Measurements from ENCODE around the gene PDIA4. TPM values are rescaled to one million over a fixed set of nuclear protein-coding genes. Genes with fewer than 3 reads are reported as not detected.
"Not testable (repeated sequence)": the region's sequence is repeated elsewhere in the genome, so short reads cannot be mapped to it uniquely, and the experiment has no call there.

The PDIA4 gene
- polyA plus RNA-seq, 2 of the 4 experiments (the other 2 are of a cell fraction): 175 to 214 TPM

DNA sequence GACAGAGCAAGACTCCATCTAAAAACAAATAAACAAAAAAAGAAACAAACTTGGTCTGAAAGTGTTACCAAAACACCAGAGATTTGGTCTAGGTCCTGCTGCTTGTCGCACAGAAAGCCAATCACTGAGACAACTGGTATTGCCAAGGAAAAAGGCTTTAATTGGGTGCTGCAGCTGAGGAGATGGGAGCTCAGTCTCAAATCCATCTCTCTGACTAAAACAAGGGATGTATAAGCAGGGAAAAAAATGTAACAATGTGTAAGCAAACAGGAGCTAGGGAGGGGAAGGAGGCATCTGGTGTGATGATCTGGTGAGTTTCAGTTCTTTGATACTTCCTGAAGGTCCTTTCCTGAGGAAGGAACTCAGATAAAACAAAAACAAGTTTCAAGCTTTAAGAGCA lies 8.4 kb upstream of the PDIA4 start:
- no peak overlapping the region for H3K4me3 ChIP-seq
- 97% methylated on average over 1 of the region's 1 CpG for WGBS (ENCODE audit: missing lambda C conversion rate)
- no peak for TF ChIP-seq TFCP2L1 (CRISPR knock-in tag; IDR thresholded peaks at IDR 0.05)
- no peak for TF ChIP-seq JUN (IDR thresholded peaks at IDR 0.05)
- no peak for TF ChIP-seq EP300 (IDR thresholded peaks at IDR 0.05)
- TF ChIP-seq HOXB13 (CRISPR knock-in tag; IDR thresholded peaks at IDR 0.05; ENCODE audit: low read depth): no peak
- TF ChIP-seq ZFP36 (IDR thresholded peaks at IDR 0.05; ENCODE audit: borderline replicate concordance, partially characterized antibody): no peak
- H3K4me1 ChIP-seq: no peaks in the 10 kb centered on the region
- FAIRE-seq (no peak), ATAC-seq (no peak), DNase-seq (ENCODE audit: low read depth in 1 of 2, low spot score in 1 of 2) (no peak)
- 0 out of 3 replicates have a peak, but pooled peaks cover 5% of the 10 kb centered on the region for H3K9me3 ChIP-seq
- no peak overlapping the region for H3K27ac ChIP-seq
- CTCF ChIA-PET: interaction anchor here (1.1 to 1.7 kb wide), 2 partner anchors 13 to 29 kb away, joined by 3 read pairs; no protein-coding TSS in a partner anchor
- H3K4me2 ChIP-seq: no peak overlapping the region
- POLR2A ChIA-PET: no interaction called here

DNA sequence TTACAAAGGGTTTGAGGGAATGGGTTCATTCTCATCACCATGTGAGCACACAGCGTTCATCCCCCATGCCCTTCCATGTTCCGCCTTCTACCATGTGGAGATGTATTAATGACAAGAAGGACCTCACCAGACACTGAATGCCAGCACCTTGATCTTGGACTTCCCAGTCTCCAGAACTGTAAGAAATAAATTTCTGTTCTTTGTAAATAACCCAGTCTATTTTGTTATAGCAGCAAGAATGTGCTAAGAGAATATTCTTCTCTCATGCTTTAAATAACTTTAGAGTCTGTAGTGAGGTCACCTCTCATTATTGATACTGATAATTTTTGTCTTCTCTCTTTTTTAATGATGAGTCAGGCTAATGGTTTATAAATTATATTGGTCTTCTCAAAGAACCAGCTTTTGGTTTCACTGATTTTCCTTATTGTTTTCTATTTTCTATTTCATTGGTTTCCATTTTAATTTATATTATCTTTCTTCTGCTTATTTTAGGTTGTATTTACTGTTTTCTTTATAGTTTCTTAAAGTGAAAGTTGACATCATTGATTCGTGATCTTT lies 3.1 kb upstream of the PDIA4 start:
- TF ChIP-seq MAFK (IDR thresholded peaks at IDR 0.05; ENCODE audit: partially characterized antibody) (peak; percentile 27), RCOR1 (IDR thresholded peaks at IDR 0.05; ENCODE audit: low read depth, low read length) (no peak), SREBF2 (IDR thresholded peaks at IDR 0.05) (no peak)
- TF ChIP-seq, protein P1, sequence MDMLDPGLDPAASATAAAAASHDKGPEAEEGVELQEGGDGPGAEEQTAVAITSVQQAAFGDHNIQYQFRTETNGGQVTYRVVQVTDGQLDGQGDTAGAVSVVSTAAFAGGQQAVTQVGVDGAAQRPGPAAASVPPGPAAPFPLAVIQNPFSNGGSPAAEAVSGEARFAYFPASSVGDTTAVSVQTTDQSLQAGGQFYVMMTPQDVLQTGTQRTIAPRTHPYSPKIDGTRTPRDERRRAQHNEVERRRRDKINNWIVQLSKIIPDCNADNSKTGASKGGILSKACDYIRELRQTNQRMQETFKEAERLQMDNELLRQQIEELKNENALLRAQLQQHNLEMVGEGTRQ (IDR thresholded peaks at IDR 0.05): no peak
- CTCF ChIA-PET: interaction anchor here (0.6 to 7.7 kb wide), 4 partner anchors 10 to 410 kb away, joined by 3 to 35 read pairs (median 3); no protein-coding TSS in a partner anchor
- Histone ChIP-seq H3K4me1 (peaks cover 10% of the 10 kb centered on the region), H3K9me3 (no peaks in the 10 kb centered on the region), H3K4me3 (no peak overlapping the region), H3K4me2 (no peak overlapping the region), H3K27ac (no peak overlapping the region)
- DNase-seq (ENCODE audit: low read depth in 1 of 2, low spot score in 1 of 2) (no peak), FAIRE-seq (no peak), ATAC-seq (no peak)
- POLR2A ChIA-PET: no interaction called here
- 82% methylated on average over 3 of the region's 3 CpGs for WGBS (ENCODE audit: missing lambda C conversion rate)

DNA sequence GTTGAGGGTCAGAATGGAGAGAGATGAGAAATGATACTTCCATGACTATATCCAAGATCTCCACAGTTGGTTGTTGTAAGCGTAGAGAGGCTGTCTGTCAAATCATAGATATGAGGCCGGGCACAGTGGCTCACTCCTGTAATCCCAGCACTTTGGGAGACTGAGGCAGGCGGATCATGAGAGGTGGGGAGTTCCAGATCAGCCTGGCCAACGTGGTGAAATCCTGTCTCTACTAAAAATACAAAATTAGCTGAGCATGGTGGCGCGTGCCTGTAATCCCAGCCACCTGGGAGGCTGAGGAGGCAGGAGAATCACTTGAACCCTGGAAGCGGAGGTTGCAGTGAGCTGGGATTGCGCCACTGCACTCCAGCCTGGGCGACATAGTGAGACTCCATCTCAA lies 2.1 kb upstream of the PDIA4 start:
- peaks cover 14% of the 10 kb centered on the region for H3K4me1 ChIP-seq
- 90% methylated on average over 9 of the region's 9 CpGs for WGBS (ENCODE audit: missing lambda C conversion rate)
- not testable (repeated sequence) for DNase-seq (ENCODE audit: low read depth in 1 of 2, low spot score in 1 of 2); H3K9me3 ChIP-seq; ATAC-seq; H3K4me3 ChIP-seq; H3K27ac ChIP-seq; FAIRE-seq; H3K4me2 ChIP-seq
- CTCF ChIA-PET: interaction anchor here (0.6 to 7.7 kb wide), 3 partner anchors 30 to 411 kb away, joined by 3 to 35 read pairs (median 3); no protein-coding TSS in a partner anchor
- POLR2A ChIA-PET: interaction anchor here (1.0 kb wide), 1 partner anchor 35 kb away, joined by 3 read pairs; no protein-coding TSS in a partner anchor

DNA sequence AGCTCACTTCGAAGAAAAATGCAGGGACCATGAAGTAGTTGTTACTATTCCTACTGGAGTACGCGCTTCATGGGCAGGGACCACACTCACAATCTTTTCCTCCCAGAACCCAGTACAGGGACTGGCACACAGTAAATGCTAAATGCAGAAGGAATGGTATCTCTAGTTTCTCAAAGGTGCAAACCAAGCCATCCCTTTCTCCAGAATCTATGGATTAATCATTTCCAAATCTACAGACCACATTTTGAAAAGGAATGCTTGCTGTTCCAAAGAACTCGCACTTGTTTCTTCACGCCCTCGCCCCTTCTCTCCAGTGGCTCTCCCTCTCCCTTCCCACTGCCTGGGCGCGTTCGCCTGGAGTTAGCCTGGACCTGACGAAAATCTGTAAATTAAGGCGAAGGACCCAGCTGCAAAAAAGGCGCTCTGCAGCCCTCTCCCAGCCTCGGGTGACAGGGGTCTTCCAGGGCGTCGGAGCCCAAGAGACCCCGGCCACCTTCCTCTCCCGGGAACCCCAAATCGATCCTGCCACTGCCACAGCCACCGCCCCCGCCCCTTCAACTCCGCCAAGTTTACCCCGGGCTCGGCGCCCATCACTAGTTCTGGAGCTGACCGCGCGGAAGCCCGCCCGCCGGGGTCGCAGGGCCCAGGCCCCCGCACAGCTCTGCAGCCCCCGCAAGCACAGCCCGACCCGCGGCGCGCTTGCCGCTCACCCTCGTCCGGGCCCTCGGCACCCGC lies 527 bp downstream of the PDIA4 start:
- ATAC-seq (peak in 1 of 2 experiments; percentile 22; a peak in 2 of 6 replicates), DNase-seq (ENCODE audit: low read depth in 1 of 2, low spot score in 1 of 2) (peak in 1 of 2 experiments; percentile 18), FAIRE-seq (no peak)
- 0 out of 2 replicates have a peak, but pooled peaks have one; percentile 31 for TF ChIP-seq TP53 (CRISPR knock-in tag; IDR thresholded peaks at IDR 0.05)
- TF ChIP-seq, protein P2, sequence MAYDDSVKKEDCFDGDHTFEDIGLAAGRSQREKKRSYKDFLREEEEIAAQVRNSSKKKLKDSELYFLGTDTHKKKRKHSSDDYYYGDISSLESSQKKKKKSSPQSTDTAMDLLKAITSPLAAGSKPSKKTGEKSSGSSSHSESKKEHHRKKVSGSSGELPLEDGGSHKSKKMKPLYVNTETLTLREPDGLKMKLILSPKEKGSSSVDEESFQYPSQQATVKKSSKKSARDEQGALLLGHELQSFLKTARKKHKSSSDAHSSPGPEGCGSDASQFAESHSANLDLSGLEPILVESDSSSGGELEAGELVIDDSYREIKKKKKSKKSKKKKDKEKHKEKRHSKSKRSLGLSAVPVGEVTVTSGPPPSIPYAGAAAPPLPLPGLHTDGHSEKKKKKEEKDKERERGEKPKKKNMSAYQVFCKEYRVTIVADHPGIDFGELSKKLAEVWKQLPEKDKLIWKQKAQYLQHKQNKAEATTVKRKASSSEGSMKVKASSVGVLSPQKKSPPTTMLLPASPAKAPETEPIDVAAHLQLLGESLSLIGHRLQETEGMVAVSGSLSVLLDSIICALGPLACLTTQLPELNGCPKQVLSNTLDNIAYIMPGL (CRISPR knock-in tag; IDR thresholded peaks at IDR 0.05; ENCODE audit: borderline replicate concordance): 0 out of 2 replicates have a peak, but pooled peaks have one; percentile 49
- TF ChIP-seq HOXB5 (CRISPR knock-in tag; IDR thresholded peaks at IDR 0.05): no peak
- TF ChIP-seq PHF8 (IDR thresholded peaks at IDR 0.05; ENCODE audit: borderline replicate concordance, low read depth): peak; percentile 95; the same call in 1 of the 2 replicates
- no peak for TF ChIP-seq CHD4 (IDR thresholded peaks at IDR 0.05; ENCODE audit: borderline replicate concordance)
- peak overlapping the region; percentile 97 for H3K4me2 ChIP-seq
- H3K27ac ChIP-seq: peak overlapping the region; percentile 96 to 98
- no peaks in the 10 kb centered on the region for H3K9me3 ChIP-seq
- ChIA-PET POLR2A (interaction anchor here (0.6 to 1.8 kb wide), 4 partner anchors 38 to 94 kb away, joined by 3 to 19 read pairs (median 3); no protein-coding TSS in a partner anchor), CTCF (interaction anchor here (0.9 to 7.7 kb wide), 3 partner anchors 16 to 116 kb away, joined by 3 to 35 read pairs (median 6); no protein-coding TSS in a partner anchor)
- peak overlapping the region; percentile 94 for H3K4me3 ChIP-seq
- H3K4me1 ChIP-seq: peaks cover 14% of the 10 kb centered on the region
- WGBS (ENCODE audit: missing lambda C conversion rate): 5% methylated on average over 20 of the region's 43 CpGs

Data from A549 (cell line).